AML-193 (cell line): ENCODE data around the gene USP36.
"Not testable (repeated sequence)": the region's sequence is repeated elsewhere in the genome, so short reads cannot be mapped to it uniquely, and the experiment has no call there.

ENCODE experiments used
- DNase-seq, 2 experiments: peaks; one replicate each; lab custom pipeline; 2025; lab: John Stamatoyannopoulos, UW

Gene USP36

GRCh38 chr17:78767806-78768205 lies 72.8 kb downstream of the USP36 start:
- no peak for DNase-seq

GRCh38 chr17:78766743-78767294 lies 73.8 kb downstream of the USP36 start:
- no peak for DNase-seq

GRCh38 chr17:78766225-78766624 lies 74.4 kb downstream of the USP36 start:
- DNase-seq: no peak

GRCh38 chr17:78765821-78766220 lies 74.8 kb downstream of the USP36 start:
- no peak for DNase-seq

- no peak for DNase-seq
Measured at GRCh38 chr17:78764871-78765270, 75.7 kb downstream of the USP36 start.

- no peak for DNase-seq
Measured at GRCh38 chr17:78763561-78763960, 77.1 kb downstream of the USP36 start.

GRCh38 chr17:78761789-78762406 lies 78.7 kb downstream of the USP36 start:
- no peak for DNase-seq

- DNase-seq: peak; percentile 52 to 62
Measured at GRCh38 chr17:78759969-78760352, 80.7 kb downstream of the USP36 start.

- peak; percentile 92 for DNase-seq
Measured at GRCh38 chr17:78759203-78759968, 81.2 kb downstream of the USP36 start.

GRCh38 chr17:78753316-78754250 lies 87.0 kb downstream of the USP36 start:
- no peak for DNase-seq

- no peak for DNase-seq
Measured at GRCh38 chr17:78751447-78752161, 89.0 kb downstream of the USP36 start.

- DNase-seq: not testable (repeated sequence)
Measured at GRCh38 chr17:78751000-78751399, 89.6 kb downstream of the USP36 start.

- peak; percentile 99 for DNase-seq
Measured at GRCh38 chr17:78748730-78749317, 91.8 kb downstream of the USP36 start.

- no peak for DNase-seq
Measured at GRCh38 chr17:78748048-78748729, 92.4 kb downstream of the USP36 start.

GRCh38 chr17:78747488-78747887 lies 93.1 kb downstream of the USP36 start:
- DNase-seq: no peak

GRCh38 chr17:78746949-78747269 lies 93.7 kb downstream of the USP36 start:
- DNase-seq: no peak

GRCh38 chr17:78746263-78746948 lies 94.2 kb downstream of the USP36 start:
- peak; percentile 35 to 43 for DNase-seq
